Mesodermal cell (in vitro differentiated cells): Measurements from ENCODE around the gene GSTA4.
"Not testable (repeated sequence)": the region's sequence is repeated elsewhere in the genome, so short reads cannot be mapped to it uniquely, and the experiment has no call there.

ENCODE experiments used
- H3K27ac ChIP-seq: 2 replicates; pipeline ENCODE4 v1.7.0; 2013; ENCODE audit warnings: mild to moderate bottlenecking, low read depth, low read length, moderate library complexity; ENCODE audit not compliant: severe bottlenecking
- H3K36me3 ChIP-seq: 2 replicates; pipeline ENCODE4 v1.7.1; 2013; ENCODE audit warnings: mild to moderate bottlenecking, low read length, moderate library complexity; ENCODE audit not compliant: control insufficient read depth, insufficient read depth
- H3K4me1 ChIP-seq: one replicate; pipeline ENCODE4 v1.7.1; 2013; ENCODE audit warnings: mild to moderate bottlenecking, low read length; ENCODE audit not compliant: insufficient read depth, control insufficient read depth, poor library complexity, severe bottlenecking
- H3K4me3 ChIP-seq: 2 replicates; pipeline ENCODE4 v1.7.0; 2013; ENCODE audit warnings: low read length, control low read depth, mild to moderate bottlenecking; ENCODE audit not compliant: insufficient read depth, poor library complexity, severe bottlenecking; ENCODE audit errors: extremely low read depth
- H3K9me3 ChIP-seq: 2 replicates; pipeline ENCODE4 v1.7.1; 2013; ENCODE audit warnings: mild to moderate bottlenecking, low read length, moderate library complexity; ENCODE audit not compliant: control insufficient read depth
- WGBS, 2 experiments: methylation state at CpG; one replicate each; pipeline ENCODE4 v1.1.5; 2013; ENCODE audit warnings: missing lambda C conversion rate in 2 of 2; ENCODE audit not compliant: insufficient coverage in 2 of 2; 5-methylcytosine and 5-hydroxymethylcytosine counted together

The GSTA4 gene

GRCh38 chr6:52975580-52975979 lies 19.5 kb downstream of the GSTA4 start:
- no peak overlapping the region for H3K27ac ChIP-seq
- no peak overlapping the region for H3K4me3 ChIP-seq
- 83% methylated on average over 2 of the region's 2 CpGs for WGBS, 2 experiments
- no peaks in the 10 kb centered on the region for H3K9me3 ChIP-seq
- no peaks in the 10 kb centered on the region for H3K36me3 ChIP-seq
- peaks cover 3% of the 10 kb centered on the region for H3K4me1 ChIP-seq

DNA sequence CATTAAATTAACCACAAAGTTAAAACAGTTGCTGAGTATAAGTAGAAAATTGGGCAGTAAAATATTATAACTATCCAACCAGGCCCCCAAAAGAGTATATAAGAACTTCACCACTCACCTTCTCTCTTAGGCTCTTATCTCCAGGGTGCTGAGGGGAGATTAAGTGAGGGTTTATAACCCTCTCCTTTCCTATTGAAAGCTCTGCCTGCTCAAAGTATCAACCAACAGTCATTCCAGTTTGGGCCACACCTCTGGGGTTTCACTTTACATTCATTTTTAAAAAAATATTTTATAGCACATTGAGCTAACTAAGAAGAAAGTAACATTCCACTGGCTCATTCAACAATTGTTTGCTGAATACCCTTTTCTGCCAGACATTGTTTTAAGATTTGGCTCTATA lies 22.1 kb downstream of the GSTA4 start:
- Histone ChIP-seq H3K4me3 (no peak overlapping the region), H3K27ac (no peak overlapping the region), H3K36me3 (no peaks in the 10 kb centered on the region), H3K4me1 (peaks cover 3% of the 10 kb centered on the region), H3K9me3 (no peaks in the 10 kb centered on the region)

GRCh38 chr6:52969359-52969758 lies 25.7 kb downstream of the GSTA4 start:
- no peak overlapping the region for H3K27ac ChIP-seq
- no peaks in the 10 kb centered on the region for H3K36me3 ChIP-seq
- WGBS, 2 experiments = 80 to 88% methylated on average over 1 of the region's 2 CpGs
- H3K4me1 ChIP-seq = no peaks in the 10 kb centered on the region
- no peak overlapping the region for H3K4me3 ChIP-seq
- H3K9me3 ChIP-seq = no peaks in the 10 kb centered on the region

DNA sequence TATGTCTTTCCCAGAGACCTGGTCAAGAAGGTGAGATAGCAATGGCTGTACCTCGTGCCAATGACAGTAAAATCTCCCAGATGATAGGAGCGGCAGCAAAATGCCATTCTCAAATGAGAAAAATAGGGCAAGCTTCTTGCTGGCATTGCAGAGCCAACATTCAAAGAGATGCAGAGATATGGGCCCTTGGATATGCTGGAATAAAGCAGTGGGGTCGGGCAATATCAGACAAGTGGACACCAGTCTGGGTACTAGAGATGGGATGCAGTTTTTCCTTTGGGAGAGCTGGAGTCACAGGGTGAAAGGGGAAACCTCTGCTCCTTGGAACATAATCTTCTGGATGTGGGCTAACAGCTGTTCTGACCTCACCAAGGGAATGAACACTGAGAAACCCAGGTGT lies 29.0 kb downstream of the GSTA4 start:
- H3K36me3 ChIP-seq = no peaks in the 10 kb centered on the region
- WGBS, 2 experiments = 76 to 87% methylated on average over 3 of the region's 3 CpGs
- no peak overlapping the region for H3K4me3 ChIP-seq
- H3K9me3 ChIP-seq = no peaks in the 10 kb centered on the region
- no peaks in the 10 kb centered on the region for H3K4me1 ChIP-seq
- H3K27ac ChIP-seq = no peak overlapping the region

DNA sequence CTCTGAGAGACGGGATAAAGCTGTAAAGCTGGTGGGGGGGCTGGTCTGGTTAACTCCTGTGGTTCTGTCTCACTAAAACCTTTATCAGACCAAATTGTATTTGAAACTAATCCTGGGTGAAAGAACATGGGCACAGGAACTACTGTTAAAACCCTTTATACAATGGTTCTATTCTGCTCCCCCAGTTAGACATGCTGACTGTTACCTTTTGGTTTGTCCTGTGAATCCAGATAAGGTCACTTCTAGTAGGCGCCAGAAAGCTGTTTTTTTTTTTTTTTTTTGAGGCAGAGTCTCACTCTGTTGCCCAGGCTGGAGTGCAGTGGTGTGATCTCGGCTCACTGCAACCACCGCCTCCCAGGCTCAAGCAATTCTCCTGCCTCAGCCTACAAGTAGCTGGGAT lies 29.7 kb downstream of the GSTA4 start:
- 80 to 100% methylated on average over 2 of the region's 4 CpGs for WGBS, 2 experiments

GRCh38 chr6:52964318-52964717 lies 30.8 kb downstream of the GSTA4 start:
- H3K27ac ChIP-seq = no peak overlapping the region
- no peaks in the 10 kb centered on the region for H3K9me3 ChIP-seq
- no CpG with 5 or more reads among the region's 1 CpG for WGBS, 2 experiments
- no peak overlapping the region for H3K4me3 ChIP-seq
- no peaks in the 10 kb centered on the region for H3K4me1 ChIP-seq
- no peaks in the 10 kb centered on the region for H3K36me3 ChIP-seq

More for the DNA sequence above, 29.7 kb downstream of the GSTA4 start:
- Histone ChIP-seq H3K4me3 (no peak overlapping the region), H3K4me1 (no peaks in the 10 kb centered on the region), H3K9me3 (no peaks in the 10 kb centered on the region), H3K27ac (no peak overlapping the region), H3K36me3 (no peaks in the 10 kb centered on the region)

- Histone ChIP-seq H3K36me3 (no peaks in the 10 kb centered on the region), H3K27ac (no peak overlapping the region), H3K4me1 (no peaks in the 10 kb centered on the region), H3K9me3 (no peaks in the 10 kb centered on the region), H3K4me3 (no peak overlapping the region)
- WGBS, 2 experiments = 89 to 100% methylated on average over 1 to 2 of the region's 6 CpGs
Observed at GRCh38 chr6:52962701-52963100, 32.4 kb downstream of the GSTA4 start.

- not testable (repeated sequence) for H3K4me1 ChIP-seq, H3K36me3 ChIP-seq, H3K4me3 ChIP-seq, H3K27ac ChIP-seq, H3K9me3 ChIP-seq
- 46 to 64% methylated on average over 4 to 7 of the region's 10 CpGs for WGBS, 2 experiments
Observed at GRCh38 chr6:52961022-52961421, 34.1 kb downstream of the GSTA4 start.

GRCh38 chr6:52960211-52960610 lies 34.9 kb downstream of the GSTA4 start:
- H3K27ac ChIP-seq, H3K4me3 ChIP-seq, H3K4me1 ChIP-seq, H3K36me3 ChIP-seq, H3K9me3 ChIP-seq: not testable (repeated sequence)
- 65 to 71% methylated on average over 1 to 8 of the region's 8 CpGs for WGBS, 2 experiments

GRCh38 chr6:52958546-52959255 lies 36.4 kb downstream of the GSTA4 start:
- Histone ChIP-seq H3K36me3 (no peaks in the 10 kb centered on the region), H3K9me3 (no peaks in the 10 kb centered on the region), H3K27ac (no peak overlapping the region), H3K4me1 (no peaks in the 10 kb centered on the region), H3K4me3 (no peak overlapping the region)
- WGBS, 2 experiments = 70 to 82% methylated on average over 3 to 6 of the region's 8 CpGs

DNA sequence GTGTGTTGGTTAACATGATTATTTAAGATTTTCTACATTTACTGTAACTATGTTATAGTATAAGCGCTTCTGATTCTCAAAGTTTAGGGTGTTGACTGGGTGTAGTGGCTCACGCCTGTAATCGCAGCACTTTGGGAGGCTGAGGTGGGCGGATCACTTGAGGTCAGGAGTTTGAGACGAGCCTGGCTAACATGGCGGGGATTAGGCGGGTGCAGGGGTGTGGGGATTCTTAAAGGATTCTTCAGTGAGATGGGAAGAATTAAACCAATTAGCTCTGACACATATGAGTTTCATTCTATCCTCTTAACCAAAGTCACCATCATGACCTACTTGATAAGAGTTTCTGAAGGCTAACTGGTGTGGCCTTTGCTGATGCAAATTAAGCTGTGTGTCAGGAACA lies 39.2 kb downstream of the GSTA4 start:
- no peaks in the 10 kb centered on the region for H3K9me3 ChIP-seq
- WGBS, 2 experiments = 78 to 90% methylated on average over 2 to 5 of the region's 7 CpGs

More for the DNA sequence above, 39.2 kb downstream of the GSTA4 start:
- no peaks in the 10 kb centered on the region for H3K4me1 ChIP-seq
- H3K4me3 ChIP-seq = no peak overlapping the region
- H3K27ac ChIP-seq = no peak overlapping the region
- no peaks in the 10 kb centered on the region for H3K36me3 ChIP-seq
